Prostate gland (tissue), 2 donors: Measurements from ENCODE around the gene CPM. TPM values are rescaled to one million over a fixed set of nuclear protein-coding genes. Genes with fewer than 3 reads are reported as not detected.

ENCODE experiments used
- DNase-seq: peaks from one replicate; pipeline ENCODE4 v3.0.0-alpha.2; 2019; ENCODE audit warnings: low spot score
- H3K27ac ChIP-seq, 2 donors: fragments of 200-600 bp; sonication (generic); 2 replicates each; pipeline ENCODE4 v1.5.1; 2017 to 2019
- H3K27me3 ChIP-seq: fragments of 200-600 bp; sonication (generic); replicated peaks from 2 replicates; pipeline ENCODE4 v1.5.1; 2019; ENCODE audit not compliant: insufficient read depth
- H3K36me3 ChIP-seq, 2 donors: fragments of 200-600 bp; sonication (generic); 1 replicate in 1 of 2; 2 replicates in 1 of 2; pipeline versions ENCODE4 v1.5.1 to v1.8.1; 2017 to 2019
- H3K4me1 ChIP-seq: fragments of 200-600 bp; sonication (generic); replicated peaks from 2 replicates; pipeline ENCODE4 v1.5.1; 2019
- H3K4me3 ChIP-seq, 2 donors: fragments of 200-600 bp; sonication (generic); 2 replicates each; pipeline ENCODE4 v1.5.1; 2017 to 2019
- H3K9me3 ChIP-seq: fragments of 200-600 bp; sonication (generic); 2 replicates; pipeline ENCODE4 v1.5.1; 2017
- CTCF ChIP-seq, 4 experiments: fragments of 200-600 bp in 2 of 4; fragments of 450-650 bp in 2 of 4; sonication (generic) in 2 of 4; IDR thresholded peaks; 1 replicate in 3 of 4; 2 replicates in 1 of 4; pipeline ENCODE4 v1.5.1; 2016 to 2019; ENCODE audit warnings: antibody characterized with exemption in 4 of 4, mild to moderate bottlenecking in 2 of 4, moderate library complexity in 2 of 4
- POLR2A ChIP-seq: fragments of 450-650 bp; IDR thresholded peaks from one replicate; pipeline ENCODE4 v1.6.1; 2016; ENCODE audit warnings: antibody characterized with exemption, mild to moderate bottlenecking
- POLR2AphosphoS5 ChIP-seq: sonication (generic); formaldehyde crosslinking; IDR thresholded peaks from one replicate; pipeline ENCODE4 v1.6.1; 2017; ENCODE audit warnings: antibody characterized with exemption
- WGBS: methylation state at CpG from one replicate; pipeline ENCODE4 v1.1.5; 2018; 5-methylcytosine and 5-hydroxymethylcytosine counted together
- intact Hi-C: fragments of 100-400 bp; cut with DNase I; formaldehyde crosslinking; loops from one replicate; pipeline ENCODE4 v1.14.2; 2022
- total RNA-seq, 2 donors: library from RNA; depleted of rRNA; stranded (reverse); fragments of >200 nt; gene quantifications; one replicate each; pipeline ENCODE4 v1.1.0, GENCODE V29; 2016

CPM gene
- total RNA-seq, 2 donors from 2014 or later, result 68.4 TPM

- TF ChIP-seq CTCF (IDR thresholded peaks at IDR 0.05) (no peak), POLR2AphosphoS5 (no peak), POLR2A (no peak)
- no peak overlapping the region for H3K27ac ChIP-seq
- DNase-seq, result no peak
- no peaks in the 10 kb centered on the region for H3K27me3 ChIP-seq
- no peaks in the 10 kb centered on the region for H3K9me3 ChIP-seq
- no peaks in the 10 kb centered on the region for H3K4me1 ChIP-seq
- no peak overlapping the region for H3K4me3 ChIP-seq
- intact Hi-C loops, result no loop called here
- no peaks in the 10 kb centered on the region for H3K36me3 ChIP-seq
- 74% methylated on average over 8 of the region's 8 CpGs for WGBS
Measured at GRCh38 chr12:68871396-68871795, 61.6 kb downstream of the CPM start.

- Histone ChIP-seq H3K36me3 (no peaks in the 10 kb centered on the region), H3K9me3 (no peaks in the 10 kb centered on the region)
- WGBS, result 93% methylated on average over 6 of the region's 6 CpGs
Measured at GRCh38 chr12:68870443-68870842, 62.5 kb downstream of the CPM start.

GRCh38 chr12:68870011-68870410 is 63.0 kb downstream of the CPM start:
- intact Hi-C loops, result no loop called here
- 93% methylated on average over 5 of the region's 5 CpGs for whole genome bisulfite sequencing
- Histone ChIP-seq H3K9me3 (no peaks in the 10 kb centered on the region), H3K27ac (no peak overlapping the region), H3K36me3 (no peaks in the 10 kb centered on the region), H3K4me3 (no peak overlapping the region), H3K27me3 (no peaks in the 10 kb centered on the region), H3K4me1 (no peaks in the 10 kb centered on the region)
- DNase-seq, result no peak
- TF ChIP-seq POLR2A, result no peak
- TF ChIP-seq POLR2AphosphoS5, result no peak
- TF ChIP-seq CTCF (IDR thresholded peaks at IDR 0.05), result no peak

More at GRCh38 chr12:68870443-68870842, 62.5 kb downstream of the CPM start:
- intact Hi-C loops, result no loop called here
- Histone ChIP-seq H3K4me3 (no peak overlapping the region), H3K4me1 (no peaks in the 10 kb centered on the region), H3K27ac (no peak overlapping the region), H3K27me3 (no peaks in the 10 kb centered on the region)
- no peak for TF ChIP-seq POLR2A
- TF ChIP-seq POLR2AphosphoS5, result no peak
- no peak for TF ChIP-seq CTCF (IDR thresholded peaks at IDR 0.05)
- no peak for DNase-seq

GRCh38 chr12:68868043-68868790 is 64.8 kb downstream of the CPM start:
- H3K27ac ChIP-seq, result no peak overlapping the region
- TF ChIP-seq POLR2A, result no peak
- no peak for TF ChIP-seq CTCF (IDR thresholded peaks at IDR 0.05)
- TF ChIP-seq POLR2AphosphoS5, result no peak
- no peak overlapping the region for H3K4me3 ChIP-seq
- no peaks in the 10 kb centered on the region for H3K27me3 ChIP-seq
- WGBS, result 54% methylated on average over 10 of the region's 10 CpGs
- DNase-seq, result no peak
- no peaks in the 10 kb centered on the region for H3K9me3 ChIP-seq
- intact Hi-C loops, result loop anchor here (10.0 kb wide), 1 partner anchor 287 kb away; no protein-coding TSS in a partner anchor
- H3K36me3 ChIP-seq, result no peaks in the 10 kb centered on the region
- H3K4me1 ChIP-seq, result no peaks in the 10 kb centered on the region

- H3K9me3 ChIP-seq, result no peaks in the 10 kb centered on the region
- intact Hi-C loops, result loop anchor here (10.0 kb wide), 1 partner anchor 287 kb away; no protein-coding TSS in a partner anchor
- H3K4me3 ChIP-seq, result no peak overlapping the region
- no peaks in the 10 kb centered on the region for H3K36me3 ChIP-seq
- no peak overlapping the region for H3K27ac ChIP-seq
- 92% methylated on average over 5 of the region's 5 CpGs for WGBS
- H3K4me1 ChIP-seq, result no peaks in the 10 kb centered on the region
- H3K27me3 ChIP-seq, result no peaks in the 10 kb centered on the region
- DNase-seq, result no peak
- no peak for TF ChIP-seq CTCF (IDR thresholded peaks at IDR 0.05)
- no peak for TF ChIP-seq POLR2AphosphoS5
- TF ChIP-seq POLR2A, result no peak
Measured at GRCh38 chr12:68867606-68868005, 65.4 kb downstream of the CPM start.
